Measurements from ENCODE around the gene RCSD1.
"Not testable (repeated sequence)": the region's sequence is repeated elsewhere in the genome, so short reads cannot be mapped to it uniquely, and the experiment has no call there.

Gene RCSD1

DNA sequence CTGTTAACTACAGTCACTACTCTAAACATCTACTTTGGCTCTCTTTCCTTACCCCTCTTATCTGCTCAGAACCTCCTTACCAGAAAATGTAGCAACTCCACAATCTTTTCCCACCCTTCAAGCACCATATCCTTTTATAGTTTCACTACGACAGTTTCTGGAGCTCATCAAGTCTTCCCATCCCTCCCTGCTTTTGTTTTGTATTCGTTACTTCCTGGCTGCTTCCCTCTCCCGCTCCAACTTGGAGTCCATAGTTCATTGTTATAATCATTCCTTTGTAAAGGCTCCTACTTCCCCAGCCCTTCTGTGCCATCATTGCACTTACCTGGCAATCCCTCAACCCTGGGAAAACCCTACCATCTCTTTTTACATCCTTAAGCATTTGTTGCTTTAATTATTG lies 109.7 kb downstream of the RCSD1 start:
- TF ChIP-seq, protein P1, sequence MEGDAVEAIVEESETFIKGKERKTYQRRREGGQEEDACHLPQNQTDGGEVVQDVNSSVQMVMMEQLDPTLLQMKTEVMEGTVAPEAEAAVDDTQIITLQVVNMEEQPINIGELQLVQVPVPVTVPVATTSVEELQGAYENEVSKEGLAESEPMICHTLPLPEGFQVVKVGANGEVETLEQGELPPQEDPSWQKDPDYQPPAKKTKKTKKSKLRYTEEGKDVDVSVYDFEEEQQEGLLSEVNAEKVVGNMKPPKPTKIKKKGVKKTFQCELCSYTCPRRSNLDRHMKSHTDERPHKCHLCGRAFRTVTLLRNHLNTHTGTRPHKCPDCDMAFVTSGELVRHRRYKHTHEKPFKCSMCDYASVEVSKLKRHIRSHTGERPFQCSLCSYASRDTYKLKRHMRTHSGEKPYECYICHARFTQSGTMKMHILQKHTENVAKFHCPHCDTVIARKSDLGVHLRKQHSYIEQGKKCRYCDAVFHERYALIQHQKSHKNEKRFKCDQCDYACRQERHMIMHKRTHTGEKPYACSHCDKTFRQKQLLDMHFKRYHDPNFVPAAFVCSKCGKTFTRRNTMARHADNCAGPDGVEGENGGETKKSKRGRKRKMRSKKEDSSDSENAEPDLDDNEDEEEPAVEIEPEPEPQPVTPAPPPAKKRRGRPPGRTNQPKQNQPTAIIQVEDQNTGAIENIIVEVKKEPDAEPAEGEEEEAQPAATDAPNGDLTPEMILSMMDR (IDR thresholded peaks at IDR 0.05; ENCODE audit: low read length, missing control alignments): no peak
- no peak overlapping the region for H3K4me3 ChIP-seq (replicated peaks; ENCODE audit: low read depth, low read length)
- DNase-seq (ENCODE audit: low read depth): peak; percentile 65

DNA sequence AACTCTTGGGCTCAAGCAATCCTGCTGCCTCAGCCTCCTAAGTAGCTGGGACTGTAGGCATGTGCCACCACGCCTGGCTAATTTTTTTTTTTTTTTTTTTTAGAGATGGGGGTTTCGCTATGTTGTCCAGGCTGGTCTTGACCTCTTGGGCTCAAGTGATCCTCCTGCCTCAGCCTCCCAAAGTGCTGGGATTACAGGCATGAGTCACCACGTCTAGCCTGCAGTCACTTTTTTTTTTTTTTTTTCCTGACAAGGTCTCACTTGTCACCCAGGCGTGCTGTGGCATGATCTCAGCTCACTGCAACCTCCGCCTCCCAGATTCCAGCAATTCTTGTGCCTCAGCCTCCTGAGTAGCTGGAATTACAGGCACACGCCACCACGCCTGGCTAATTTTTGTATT lies 111.1 kb downstream of the RCSD1 start:
- H3K4me3 ChIP-seq (replicated peaks; ENCODE audit: low read depth, low read length); DNase-seq (ENCODE audit: low read depth): not testable (repeated sequence)

DNA sequence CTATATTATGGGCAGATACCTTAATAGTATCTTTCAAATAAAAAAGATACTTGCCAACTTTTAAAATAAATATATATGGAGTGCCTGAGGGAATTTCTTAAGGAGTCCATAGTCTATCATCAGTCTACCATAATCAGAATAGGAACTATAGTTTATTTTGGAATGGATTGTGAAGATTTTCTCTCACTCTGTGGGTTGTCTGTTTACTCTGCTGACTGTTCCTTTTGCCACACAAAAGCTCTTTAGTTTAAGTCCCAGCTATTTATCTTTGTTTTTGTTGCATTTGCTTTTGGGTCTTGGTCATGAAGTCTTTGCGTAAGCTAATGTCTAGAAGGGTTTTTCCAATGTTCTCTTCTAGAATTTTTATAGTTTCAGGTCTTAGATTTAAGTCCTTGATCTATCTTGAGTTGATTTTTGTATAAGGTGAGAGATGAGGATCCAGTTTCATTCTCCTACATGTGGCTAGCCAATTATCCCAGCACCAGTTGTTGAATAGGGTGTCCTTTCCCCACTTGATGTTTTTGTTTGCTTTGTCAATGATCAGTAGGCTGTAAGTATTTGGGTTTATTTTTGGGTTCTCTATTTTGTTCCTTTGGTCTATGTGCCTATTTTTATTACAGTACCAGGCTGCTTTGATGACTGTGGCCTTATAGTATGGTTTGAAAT lies 112.5 kb downstream of the RCSD1 start:
- not testable (repeated sequence) for H3K4me3 ChIP-seq (replicated peaks; ENCODE audit: low read depth, low read length); DNase-seq (ENCODE audit: low read depth)

DNA sequence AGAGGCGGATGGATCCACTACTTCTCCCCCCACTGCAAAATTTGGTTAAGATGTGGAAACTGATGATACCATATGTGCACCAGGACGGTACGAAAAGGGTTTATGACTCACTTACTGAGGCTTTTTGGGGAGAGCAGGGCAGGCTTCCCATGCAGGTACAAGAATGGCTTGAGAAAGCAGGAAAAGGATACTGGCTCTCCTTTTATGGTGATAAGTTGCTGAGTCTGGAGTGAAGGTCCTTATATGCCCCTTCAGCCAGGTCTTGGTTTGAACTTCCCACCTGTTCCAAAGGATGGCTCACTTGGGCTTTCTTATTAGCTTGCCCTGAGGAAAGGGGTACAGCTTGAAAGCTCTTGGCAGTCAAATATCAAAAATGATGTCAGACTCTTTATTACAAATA lies 114.9 kb downstream of the RCSD1 start:
- H3K4me3 ChIP-seq (replicated peaks; ENCODE audit: low read depth, low read length): no peak overlapping the region
- TF ChIP-seq, protein P1 (IDR thresholded peaks at IDR 0.05; ENCODE audit: low read length, missing control alignments): no peak
- no peak for DNase-seq (ENCODE audit: low read depth)

DNA sequence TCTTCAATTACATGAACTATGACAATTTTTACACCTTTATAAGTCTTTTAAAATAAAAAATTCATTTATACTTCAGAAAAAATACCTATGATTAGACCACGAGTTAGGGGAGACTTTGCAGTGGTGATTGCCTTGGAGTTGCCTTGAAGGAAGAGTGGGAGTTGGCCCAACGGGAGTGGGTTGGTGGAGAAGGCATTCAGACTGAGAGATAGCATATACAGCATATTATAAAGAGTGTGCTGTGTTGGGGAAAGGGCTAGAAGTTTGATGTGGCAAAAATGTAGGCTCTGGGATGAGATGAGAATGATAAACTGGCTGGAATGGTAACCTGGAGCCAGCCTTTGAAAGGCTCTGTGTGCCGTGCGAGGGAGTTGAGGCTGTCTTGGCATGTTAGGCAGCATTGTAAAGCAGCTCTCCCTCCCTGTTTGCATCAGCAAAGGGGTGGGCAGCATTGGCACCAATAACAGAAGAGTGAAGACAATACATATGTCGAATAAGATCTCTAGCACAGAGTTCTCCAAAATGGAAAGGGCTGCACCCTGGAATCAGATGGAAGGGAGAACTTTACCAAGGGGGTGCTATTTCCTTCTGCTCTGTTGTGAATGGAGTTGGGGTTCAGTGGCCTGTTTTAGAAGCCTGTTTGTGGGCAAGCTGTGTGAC lies 116.1 kb downstream of the RCSD1 start:
- no peak overlapping the region for H3K4me3 ChIP-seq (replicated peaks; ENCODE audit: low read depth, low read length)
- TF ChIP-seq, protein P1 (IDR thresholded peaks at IDR 0.05; ENCODE audit: low read length, missing control alignments): no peak
- no peak for DNase-seq (ENCODE audit: low read depth)

DNA sequence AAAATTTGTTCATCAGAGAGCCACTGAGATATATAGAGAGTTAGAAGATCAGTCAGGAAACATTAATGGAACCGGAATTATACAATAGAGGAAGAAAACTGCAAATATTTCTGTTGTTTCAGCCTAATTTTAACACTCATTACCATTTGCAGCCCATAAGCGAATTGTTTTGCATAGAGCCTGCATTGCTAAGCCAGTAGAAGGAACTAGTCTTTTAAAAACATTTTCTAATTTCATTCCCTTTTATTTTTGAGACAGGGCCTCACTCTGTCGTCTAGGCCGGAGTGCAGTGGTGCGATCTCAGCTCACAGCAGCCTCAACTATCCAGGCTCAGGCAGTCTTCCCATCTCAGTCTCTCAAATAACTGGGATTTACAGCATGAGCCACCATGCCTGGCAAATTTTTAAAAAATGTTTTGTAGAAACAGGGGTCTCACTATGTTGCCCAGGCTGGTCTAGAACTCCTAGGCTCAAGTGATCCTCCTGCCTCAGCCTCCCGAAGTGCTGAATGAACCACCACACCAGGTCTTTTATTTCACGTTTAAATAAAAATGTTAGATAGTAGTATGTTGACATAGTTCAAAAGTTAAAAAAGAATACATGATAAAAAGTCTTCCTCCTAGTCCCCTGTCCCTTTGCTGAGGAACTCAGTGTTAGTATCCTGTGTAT lies 117.1 kb downstream of the RCSD1 start:
- H3K4me3 ChIP-seq (replicated peaks; ENCODE audit: low read depth, low read length): no peak overlapping the region
- TF ChIP-seq, protein P1 (IDR thresholded peaks at IDR 0.05; ENCODE audit: low read length, missing control alignments): no peak
- DNase-seq (ENCODE audit: low read depth): no peak

DNA sequence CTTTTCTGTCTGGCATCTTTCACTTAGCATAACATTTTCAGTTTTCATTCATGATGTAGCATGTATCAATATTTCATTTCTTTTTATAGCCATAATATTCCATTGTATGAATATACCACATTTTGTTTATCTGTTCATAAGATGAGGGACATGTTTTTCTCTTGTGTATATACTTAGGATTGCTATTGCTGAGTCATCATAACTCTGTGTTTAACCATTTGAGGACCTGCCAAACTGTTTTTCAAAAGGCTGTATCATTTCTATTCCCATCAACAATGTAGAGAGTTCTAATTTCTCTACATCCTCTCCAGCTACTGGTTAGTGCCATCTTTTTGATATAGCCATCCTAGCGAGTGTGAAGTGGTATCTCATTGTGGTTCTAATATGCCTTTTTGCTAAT lies 118.0 kb downstream of the RCSD1 start:
- TF ChIP-seq, protein P1 (IDR thresholded peaks at IDR 0.05; ENCODE audit: low read length, missing control alignments): no peak
- no peak overlapping the region for H3K4me3 ChIP-seq (replicated peaks; ENCODE audit: low read depth, low read length)
- peak; percentile 47 for DNase-seq (ENCODE audit: low read depth)

DNA sequence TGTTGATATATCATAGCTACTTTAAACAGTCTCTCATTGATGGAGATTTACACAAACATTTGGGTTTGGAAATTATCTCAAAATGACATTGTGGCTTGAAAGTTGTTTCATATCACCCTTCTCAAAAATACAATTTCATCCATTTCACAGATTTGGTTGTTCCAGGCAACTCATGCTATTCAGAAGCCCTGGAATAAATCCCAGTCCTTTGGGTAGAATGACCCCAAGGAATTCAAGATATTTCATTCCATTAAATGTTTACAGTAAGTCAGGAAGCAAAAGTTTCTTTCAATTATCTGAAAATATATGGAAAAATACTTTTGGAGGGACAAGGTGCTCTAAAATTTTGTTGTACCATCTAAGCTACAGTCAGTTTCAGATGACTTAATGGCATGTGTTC lies 118.9 kb downstream of the RCSD1 start:
- TF ChIP-seq, protein P1 (IDR thresholded peaks at IDR 0.05; ENCODE audit: low read length, missing control alignments): no peak
- H3K4me3 ChIP-seq (replicated peaks; ENCODE audit: low read depth, low read length): no peak overlapping the region
- no peak for DNase-seq (ENCODE audit: low read depth)
